GM21360 (cell line): ENCODE measurements around the gene PILRA.
"Not testable (repeated sequence)": the region's sequence is repeated elsewhere in the genome, so short reads cannot be mapped to it uniquely, and the experiment has no call there.

Experiments used
- ATAC-seq: cut with Tn5 transposase; IDR thresholded peaks from one replicate; pipeline ENCODE4 v1.9.1; 2021; ENCODE audit warnings: mild to moderate bottlenecking, moderate library complexity; ENCODE audit not compliant: unreplicated experiment

PILRA gene

DNA sequence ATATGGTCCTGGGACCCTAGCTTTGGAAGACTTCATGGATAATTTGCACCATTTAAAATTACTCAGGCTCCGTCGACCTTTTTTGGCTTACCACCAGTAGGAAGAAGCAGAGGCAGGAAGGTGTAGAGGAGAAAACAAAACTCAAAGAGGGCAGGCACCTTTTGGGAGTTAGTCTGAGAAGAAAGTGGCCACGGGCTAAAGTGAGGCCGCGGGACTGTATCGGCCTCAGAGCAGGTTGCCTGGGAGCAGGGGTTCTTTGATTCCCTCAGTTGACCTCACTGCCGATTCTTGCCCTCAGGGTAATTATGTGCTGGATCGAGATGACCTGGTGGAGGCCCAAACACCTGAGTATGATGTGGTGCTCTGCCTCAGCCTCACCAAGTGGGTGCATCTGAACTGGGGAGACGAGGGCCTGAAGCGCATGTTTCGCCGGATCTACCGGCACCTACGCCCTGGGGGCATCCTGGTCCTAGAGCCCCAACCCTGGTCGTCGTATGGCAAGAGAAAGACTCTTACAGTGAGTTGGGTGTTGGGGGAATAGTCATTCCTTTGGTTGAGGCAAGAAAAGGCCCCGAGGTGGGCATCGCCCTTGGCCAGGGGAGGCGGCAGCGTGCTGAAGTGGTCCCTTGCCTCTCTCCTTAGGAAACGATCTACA is 59.5 kb downstream of the PILRA start:
- no peak for ATAC-seq

DNA sequence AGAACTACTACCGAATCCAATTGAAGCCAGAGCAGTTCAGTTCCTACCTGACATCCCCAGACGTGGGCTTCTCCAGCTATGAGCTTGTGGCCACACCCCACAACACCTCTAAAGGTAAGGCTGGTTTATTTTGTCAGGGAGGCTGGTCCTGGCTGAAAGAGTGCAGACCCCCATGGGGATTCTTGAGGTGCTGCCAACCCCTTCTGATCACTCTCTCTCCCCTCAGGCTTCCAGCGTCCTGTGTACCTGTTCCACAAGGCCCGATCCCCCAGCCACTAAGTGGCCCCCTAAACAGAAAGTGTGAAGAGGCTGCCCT is 59.9 kb downstream of the PILRA start:
- ATAC-seq = no peak

- ATAC-seq = no peak
These were observed 60.5 kb downstream of the PILRA start for GRCh38 chr7:100433592-100434296.

- no peak for ATAC-seq
These were observed 61.2 kb downstream of the PILRA start for GRCh38 chr7:100434297-100435144.

DNA sequence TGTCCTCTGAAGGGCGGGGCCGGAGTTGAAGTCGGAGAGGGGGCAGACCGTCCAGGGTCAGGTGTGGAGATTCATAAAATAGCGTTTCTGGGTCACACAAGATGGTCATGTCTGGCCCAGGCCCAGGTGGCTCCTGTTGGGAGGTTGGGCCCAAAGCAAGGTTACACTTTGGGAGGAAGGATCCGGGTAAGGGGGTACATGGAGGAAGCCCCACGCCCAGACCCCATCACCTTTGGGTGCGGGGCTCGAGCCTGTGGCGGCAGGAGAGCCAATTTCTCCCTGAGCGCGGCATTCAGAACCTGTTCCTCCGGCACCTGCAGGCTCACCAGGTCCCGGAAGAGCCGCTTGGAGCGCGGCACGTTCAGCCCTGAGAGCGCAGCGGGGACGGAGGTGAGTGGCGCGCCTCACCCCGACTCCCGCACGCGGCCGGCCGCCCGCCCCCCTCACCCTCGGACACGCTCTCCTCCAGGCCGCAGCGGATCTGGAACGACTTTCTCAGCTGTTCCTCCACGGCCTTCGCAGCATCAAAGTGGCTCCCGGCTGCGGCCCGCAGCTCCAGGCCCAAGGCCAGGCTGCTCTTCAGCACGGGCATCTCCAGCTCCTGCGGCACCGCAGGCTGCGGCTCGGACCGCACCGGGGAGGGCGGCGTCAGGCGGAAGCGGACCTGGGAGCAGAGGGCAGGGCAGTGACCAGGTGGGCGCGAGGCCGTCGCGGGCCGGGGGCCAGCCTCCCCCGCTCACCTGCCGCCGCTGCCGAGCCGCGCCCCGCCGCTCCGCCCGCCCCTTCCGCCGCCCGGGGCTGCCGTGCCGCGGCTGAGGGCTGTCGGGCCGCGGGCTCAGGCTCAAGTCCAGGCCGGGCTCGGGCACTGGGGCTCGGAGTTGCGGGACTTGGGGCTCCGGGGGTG is 62.4 kb downstream of the PILRA start:
- ATAC-seq = peak; percentile 26

DNA sequence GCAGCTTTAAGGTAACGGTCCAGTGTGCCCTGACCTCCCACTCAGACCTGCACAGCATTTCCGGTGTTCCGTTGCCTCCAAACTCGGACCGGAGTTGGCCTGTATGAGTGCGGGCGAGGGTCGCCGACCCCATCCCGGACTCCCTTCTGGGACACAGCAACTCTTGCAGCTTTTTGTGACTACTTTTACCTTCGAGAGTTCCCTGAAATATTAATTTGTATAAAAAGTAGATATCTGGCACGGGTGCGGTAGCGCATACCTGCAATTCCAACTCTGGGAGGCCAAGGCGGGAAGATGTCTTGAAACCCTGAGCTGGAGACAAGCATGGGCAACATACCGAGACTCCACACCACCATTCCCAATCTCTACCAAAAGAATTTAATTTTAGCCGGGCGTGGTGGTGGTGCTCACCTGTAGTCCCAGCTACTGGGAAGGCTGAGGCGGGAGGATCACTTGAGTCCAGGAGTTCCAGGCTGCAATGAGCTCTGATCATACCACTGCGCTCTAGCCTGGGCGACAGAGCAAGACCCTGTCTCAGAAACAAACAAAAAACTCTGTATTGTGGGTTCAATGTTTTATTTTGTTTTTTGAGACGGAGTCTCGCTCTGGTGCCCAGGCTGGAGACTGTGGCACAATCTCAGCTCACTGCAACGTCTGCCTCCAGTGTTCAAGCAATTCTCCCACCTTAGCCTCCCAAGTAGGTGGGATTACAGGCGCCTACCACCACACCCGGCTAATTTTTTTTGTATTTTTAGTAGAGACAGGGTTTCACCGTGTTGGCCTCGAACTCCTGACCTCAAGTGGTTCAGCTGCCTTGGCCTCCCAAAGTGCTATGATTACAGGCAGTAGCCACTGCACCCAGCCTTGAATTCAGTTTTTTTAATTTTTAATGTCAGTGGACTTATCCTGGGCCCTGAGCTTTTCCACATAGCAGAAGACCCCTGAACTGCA is 64.1 kb downstream of the PILRA start:
- ATAC-seq = no peak

- no peak for ATAC-seq
These were observed 64.9 kb downstream of the PILRA start for GRCh38 chr7:100438172-100438571.

DNA sequence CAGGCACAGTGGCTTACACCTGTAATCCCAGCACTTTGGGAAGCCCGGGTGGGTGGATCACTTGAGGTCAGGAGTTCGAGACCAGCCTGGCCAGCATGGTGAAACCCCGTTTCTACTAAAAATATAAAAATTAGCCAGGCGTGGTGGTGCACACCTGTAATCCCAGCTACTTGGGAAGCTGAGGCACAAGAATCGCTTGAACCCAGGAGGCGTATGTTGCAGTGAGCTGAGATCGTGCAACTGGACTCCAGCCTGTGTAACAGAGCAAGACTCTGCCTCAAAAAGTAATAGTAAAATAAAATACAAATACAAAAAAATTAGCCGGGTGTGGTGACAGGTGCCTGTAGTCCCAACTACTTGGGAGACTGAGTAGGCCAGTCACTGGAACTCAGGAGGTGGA is 65.4 kb downstream of the PILRA start:
- ATAC-seq = not testable (repeated sequence)

GRCh38 chr7:100439244-100439643 is 66.0 kb downstream of the PILRA start:
- ATAC-seq = not testable (repeated sequence)

- ATAC-seq = no peak
These were observed 68.6 kb downstream of the PILRA start for GRCh38 chr7:100441641-100442535.

DNA sequence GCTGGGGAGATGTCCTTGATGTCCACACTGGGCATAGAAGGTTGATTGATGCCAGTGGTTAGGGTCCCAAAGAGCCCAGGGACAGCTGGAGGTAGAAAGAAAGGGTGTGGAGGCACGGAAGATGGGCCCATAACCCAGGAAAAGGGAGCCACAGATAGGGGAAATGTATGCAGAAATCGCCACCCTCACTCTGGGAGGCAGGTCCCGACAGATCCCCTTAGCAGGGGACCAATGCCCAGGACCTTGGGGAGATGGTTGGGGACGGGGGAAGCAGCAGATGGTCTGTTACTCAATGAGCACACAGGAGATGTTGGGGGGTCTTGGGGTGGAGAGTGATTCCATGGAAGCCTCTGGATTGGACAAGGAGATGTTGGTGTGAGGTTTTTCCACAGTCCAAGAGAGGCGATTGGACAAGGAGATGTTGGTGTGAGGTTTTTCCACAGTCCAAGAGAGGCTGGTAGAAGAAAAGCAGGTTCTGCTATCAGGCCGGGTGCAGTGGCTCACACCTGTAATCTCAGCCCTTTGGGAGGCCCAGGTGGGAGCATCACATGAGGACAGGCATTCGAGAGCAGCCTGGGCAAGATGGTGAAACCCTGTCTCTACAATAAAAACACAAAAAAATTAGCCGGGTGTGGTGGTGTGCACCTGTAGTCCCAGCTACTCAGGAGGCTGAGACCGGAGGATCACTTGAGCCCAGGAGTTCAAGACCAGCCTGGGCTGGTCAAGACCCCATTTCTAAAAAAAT is 70.0 kb downstream of the PILRA start:
- no peak for ATAC-seq

- no peak for ATAC-seq
These were observed 71.3 kb downstream of the PILRA start for GRCh38 chr7:100444311-100445278.

DNA sequence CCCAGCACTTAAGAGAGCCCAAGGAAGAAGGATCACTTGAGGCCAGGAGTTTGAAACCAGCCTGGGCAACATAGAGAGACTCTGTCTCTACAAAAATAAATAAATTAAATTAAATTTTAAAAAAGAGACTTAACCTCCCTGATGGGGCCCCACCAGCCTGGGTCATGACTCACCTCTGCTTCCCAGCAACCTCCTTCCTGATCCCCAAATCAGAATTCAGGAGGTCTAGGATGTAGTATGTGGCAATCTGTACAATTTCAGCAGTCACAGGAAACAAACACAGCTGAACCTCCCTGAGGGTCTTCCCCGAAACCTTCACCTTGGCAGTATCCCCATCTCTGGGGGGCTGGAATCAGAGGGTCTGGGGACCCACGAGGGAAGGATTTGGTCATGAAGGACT is 72.8 kb downstream of the PILRA start:
- no peak for ATAC-seq

DNA sequence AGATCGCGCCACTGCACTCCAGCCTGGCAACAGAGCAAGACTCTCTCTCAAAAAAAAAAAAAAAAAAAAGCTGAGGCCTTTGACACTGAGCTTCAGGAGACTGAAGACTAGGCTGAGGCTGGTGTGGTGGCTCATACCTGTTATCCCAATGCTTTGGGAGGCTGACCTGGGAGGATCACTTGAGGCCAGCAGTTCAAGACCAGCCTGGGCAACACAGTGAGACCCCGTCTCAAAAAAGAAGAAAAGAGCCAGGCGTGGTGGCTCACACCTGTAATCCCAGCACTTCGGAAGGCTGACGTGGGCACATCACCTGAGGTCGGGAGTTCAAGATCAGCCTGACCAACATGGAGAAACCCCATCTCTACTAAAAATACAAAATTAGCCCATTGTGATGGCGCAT is 74.1 kb downstream of the PILRA start:
- not testable (repeated sequence) for ATAC-seq

DNA sequence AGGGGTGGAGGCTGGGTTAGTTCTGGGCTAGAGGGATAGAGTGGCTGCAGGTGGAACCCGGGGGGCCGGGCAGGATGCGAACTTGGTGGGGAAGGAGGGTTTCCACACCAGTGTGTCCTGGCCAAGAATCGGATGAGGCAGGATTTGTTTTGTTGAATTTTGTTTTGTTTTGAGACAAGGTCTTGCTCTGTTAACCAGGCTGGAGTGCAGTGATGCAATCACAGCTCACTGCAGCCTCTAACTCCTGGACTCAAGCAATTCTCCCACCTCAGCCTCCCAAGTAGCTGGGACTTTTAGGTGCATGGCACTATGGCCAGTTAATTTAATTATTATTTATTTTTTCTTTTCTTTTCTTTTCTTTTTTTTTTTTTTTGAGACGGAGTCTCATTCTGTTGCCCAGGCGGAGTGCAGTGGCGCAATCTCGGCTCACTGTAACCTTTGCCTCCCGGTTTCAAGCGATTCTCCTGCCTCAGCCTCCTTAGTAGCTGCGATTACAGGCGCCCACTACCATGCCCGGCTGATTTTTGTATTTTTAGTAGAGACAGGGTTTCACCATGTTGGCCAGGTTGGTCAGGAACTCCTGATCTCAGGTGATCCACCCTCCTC is 76.0 kb downstream of the PILRA start:
- no peak for ATAC-seq
